NT2/D1 (cell line): ENCODE results near the gene POTEF.
"Not testable (repeated sequence)": the region's sequence is repeated elsewhere in the genome, so short reads cannot be mapped to it uniquely, and the experiment has no call there.

ENCODE experiments used
- DNase-seq: peaks from one replicate; pipeline ENCODE4 v3.0.0-alpha.2; 2011; ENCODE audit warnings: low read depth, low spot score
- H3K27me3 ChIP-seq: 2 replicates; pipeline ENCODE4 v1.6.0; 2011; ENCODE audit warnings: mild to moderate bottlenecking; ENCODE audit not compliant: insufficient read length, insufficient read depth
- H3K36me3 ChIP-seq: 2 replicates; pipeline ENCODE4 v1.6.1; 2011; ENCODE audit warnings: mild to moderate bottlenecking, low read length, mixed read lengths; ENCODE audit not compliant: insufficient read depth, insufficient read length
- H3K4me1 ChIP-seq: 2 replicates; pipeline ENCODE4 v1.5.1; 2011; ENCODE audit not compliant: insufficient read depth, insufficient read length
- H3K4me3 ChIP-seq: 2 replicates; pipeline ENCODE4 v1.5.1; 2011; ENCODE audit warnings: low read depth; ENCODE audit not compliant: insufficient read length
- H3K9ac ChIP-seq: 2 replicates; pipeline ENCODE4 v1.6.0; 2011; ENCODE audit warnings: low read depth; ENCODE audit not compliant: insufficient read length
- H3K9me3 ChIP-seq: 2 replicates; pipeline ENCODE4 v1.5.1; 2011; ENCODE audit warnings: mild to moderate bottlenecking, low read length; ENCODE audit not compliant: insufficient read depth
- SUZ12 ChIP-seq: IDR thresholded peaks from 2 replicates; pipeline ENCODE4 v1.6.1; 2011; ENCODE audit not compliant: insufficient read length, insufficient read depth; ENCODE audit errors: extremely low read depth
- YY1 ChIP-seq: IDR thresholded peaks from 2 replicates; pipeline ENCODE4 v1.6.1; 2011; ENCODE audit not compliant: insufficient read length, insufficient read depth
- ZNF274 ChIP-seq: IDR thresholded peaks from 2 replicates; pipeline ENCODE4 v1.6.1; 2011; ENCODE audit warnings: mild to moderate bottlenecking, low read depth, low read length

The POTEF gene

DNA sequence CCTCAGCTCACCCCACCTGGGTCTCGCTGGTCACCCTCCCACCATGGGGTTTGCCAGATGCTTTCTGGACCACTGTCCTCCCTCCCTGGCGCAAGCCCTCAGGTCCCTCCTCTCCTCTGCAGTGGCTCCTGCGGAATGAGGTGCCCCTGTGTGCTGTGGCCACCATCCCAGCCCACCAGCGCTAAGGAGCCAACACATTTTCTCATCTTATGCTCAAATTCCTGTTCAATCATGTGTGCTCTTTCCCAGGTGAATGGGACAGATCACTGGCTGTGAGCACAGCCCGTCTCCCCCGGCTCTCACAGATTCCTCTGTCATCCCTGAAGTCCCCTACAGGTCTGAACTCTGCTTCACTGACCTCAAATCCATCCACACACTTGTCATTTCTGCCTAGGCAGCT is 31.1 kb upstream of the POTEF start:
- Histone ChIP-seq H3K4me1 (peaks cover 2% of the 10 kb centered on the region), H3K36me3 (peaks cover 71% of the 10 kb centered on the region), H3K9me3 (no peaks in the 10 kb centered on the region), H3K4me3 (no peak overlapping the region), H3K27me3 (no peaks in the 10 kb centered on the region), H3K9ac (no peak overlapping the region)
- DNase-seq = no peak
- TF ChIP-seq SUZ12 (no peak), YY1 (no peak), ZNF274 (no peak)

DNA sequence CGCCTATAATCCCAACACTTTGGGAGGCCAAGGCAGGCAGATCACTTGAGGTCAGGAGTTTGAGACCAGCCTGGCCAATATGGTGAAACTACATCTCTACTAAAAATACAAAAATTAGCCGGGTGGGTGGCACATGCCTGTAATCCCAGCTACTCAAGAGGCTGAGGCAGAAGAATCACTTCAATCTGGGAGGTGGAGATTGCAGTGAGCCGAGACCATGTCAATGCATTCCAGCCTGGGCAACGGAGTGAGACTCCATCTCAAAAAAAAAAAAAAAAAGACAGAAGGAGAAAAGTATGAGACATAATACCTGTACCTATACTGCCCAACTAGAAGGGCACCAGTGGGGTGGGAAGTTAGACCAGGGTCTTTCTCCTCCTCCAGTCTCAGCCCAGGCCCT is 30.4 kb upstream of the POTEF start:
- H3K4me1 ChIP-seq = not testable (repeated sequence)

DNA sequence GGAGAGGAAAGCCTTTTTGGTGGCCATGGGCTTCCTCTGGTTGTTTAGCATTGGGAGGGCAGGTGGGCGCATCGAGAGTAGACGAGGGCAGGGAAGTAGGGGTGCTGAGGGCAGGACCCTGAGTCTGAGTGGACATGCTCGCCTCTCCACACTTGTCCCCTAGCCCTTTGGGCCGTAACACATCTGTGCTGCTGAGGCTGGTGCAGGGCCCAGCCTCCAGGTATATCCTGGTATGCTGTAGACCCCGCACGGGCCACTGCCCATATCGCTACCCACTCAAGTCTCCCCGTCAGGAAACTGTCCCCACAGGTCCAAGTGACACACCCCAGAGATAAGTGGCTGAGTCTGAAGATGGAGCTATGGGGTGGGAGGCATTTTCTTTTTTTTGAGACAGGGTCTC is 29.6 kb upstream of the POTEF start:
- Histone ChIP-seq H3K9ac (no peak overlapping the region), H3K4me3 (no peak overlapping the region), H3K9me3 (no peaks in the 10 kb centered on the region), H3K4me1 (peaks cover 2% of the 10 kb centered on the region), H3K36me3 (peaks cover 73% of the 10 kb centered on the region), H3K27me3 (no peaks in the 10 kb centered on the region)
- TF ChIP-seq YY1 (no peak), SUZ12 (no peak), ZNF274 (no peak)
- no peak for DNase-seq

More for the DNA sequence above, 30.4 kb upstream of the POTEF start:
- not testable (repeated sequence) for H3K27me3 ChIP-seq, H3K4me3 ChIP-seq, DNase-seq, H3K9me3 ChIP-seq, H3K9ac ChIP-seq
- H3K36me3 ChIP-seq = peaks cover 73% of the 10 kb centered on the region

DNA sequence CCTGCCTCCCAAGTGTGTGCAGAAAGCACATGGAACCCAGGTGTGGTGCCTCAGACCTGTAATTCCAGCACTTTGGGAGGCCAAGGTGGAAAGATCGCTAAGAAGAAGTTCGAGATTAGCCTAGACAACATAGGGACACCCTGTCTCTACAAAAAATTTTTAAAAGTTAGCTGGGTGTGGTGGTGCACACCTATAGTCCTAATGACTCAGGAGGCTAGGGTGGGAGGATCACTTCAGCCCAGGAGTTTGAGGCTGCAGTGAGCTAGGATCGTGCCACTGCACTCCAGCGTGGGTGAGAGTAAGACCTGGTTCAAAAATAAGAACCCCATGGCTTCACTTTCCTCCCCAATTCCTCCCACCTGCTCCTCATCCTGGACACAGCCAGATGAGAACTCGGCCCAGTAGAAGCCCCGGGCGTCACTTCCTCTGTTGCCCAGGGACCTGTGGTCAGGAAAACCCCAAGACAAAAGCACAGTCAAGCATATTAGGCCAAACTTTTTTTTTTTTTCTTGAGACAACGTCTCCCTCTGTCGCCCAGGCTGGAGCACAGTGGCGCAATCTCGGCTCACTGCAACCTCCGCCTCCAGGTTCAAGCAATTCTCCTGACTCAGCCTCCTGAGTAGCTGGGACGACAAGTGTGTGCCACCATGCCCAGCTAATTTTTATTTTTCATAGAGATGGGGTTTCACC is 28.9 kb upstream of the POTEF start:
- H3K36me3 ChIP-seq = peaks cover 74% of the 10 kb centered on the region
- H3K4me3 ChIP-seq, H3K4me1 ChIP-seq, H3K27me3 ChIP-seq, H3K9me3 ChIP-seq, H3K9ac ChIP-seq, DNase-seq: not testable (repeated sequence)

DNA sequence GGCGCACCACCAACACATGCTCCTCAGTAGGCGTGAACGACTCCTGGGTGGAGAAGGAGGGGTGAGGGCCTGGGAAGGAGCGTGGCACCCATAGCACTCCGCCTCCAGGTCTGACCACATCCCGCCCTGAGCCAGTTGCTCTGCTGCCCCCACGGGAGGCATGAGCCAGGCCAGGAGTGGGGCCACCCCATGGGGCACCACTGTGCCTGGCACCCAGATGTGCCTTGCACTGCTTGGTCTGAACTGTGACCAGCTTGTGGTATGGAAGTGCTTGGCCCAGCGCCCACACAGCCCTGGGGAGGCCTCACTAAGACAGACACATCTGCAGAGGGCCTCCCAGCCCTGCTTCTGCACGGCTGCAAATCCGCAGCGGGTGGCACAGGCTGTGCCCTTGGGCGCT is 28.3 kb upstream of the POTEF start:
- DNase-seq, H3K27me3 ChIP-seq, H3K4me1 ChIP-seq, H3K9ac ChIP-seq, H3K4me3 ChIP-seq, H3K9me3 ChIP-seq: not testable (repeated sequence)
- peaks cover 74% of the 10 kb centered on the region for H3K36me3 ChIP-seq

DNA sequence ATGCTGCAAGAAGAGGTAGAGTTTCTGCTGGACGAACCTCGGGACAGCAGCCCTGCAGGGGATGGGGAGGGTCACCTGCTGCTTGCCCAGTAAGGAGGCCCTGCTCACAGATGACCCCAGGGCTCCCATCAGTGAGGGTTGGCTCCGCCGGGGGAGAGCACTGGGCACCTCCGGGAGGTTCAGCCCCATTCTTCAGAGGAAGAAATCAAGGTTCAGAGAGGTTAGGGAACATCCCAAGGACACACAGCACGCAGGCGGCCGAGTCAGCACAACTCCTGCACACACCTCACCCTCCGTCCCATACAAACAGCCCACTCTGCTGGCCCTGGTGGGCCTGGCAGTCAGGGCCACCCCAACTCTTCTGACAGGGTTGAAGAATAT is 27.6 kb upstream of the POTEF start:
- Histone ChIP-seq H3K4me1 (peaks cover 2% of the 10 kb centered on the region), H3K4me3 (no peak overlapping the region), H3K9me3 (no peaks in the 10 kb centered on the region), H3K27me3 (no peaks in the 10 kb centered on the region), H3K9ac (no peak overlapping the region), H3K36me3 (peaks cover 78% of the 10 kb centered on the region)
- TF ChIP-seq ZNF274 (no peak), YY1 (no peak), SUZ12 (no peak)
- DNase-seq = no peak

DNA sequence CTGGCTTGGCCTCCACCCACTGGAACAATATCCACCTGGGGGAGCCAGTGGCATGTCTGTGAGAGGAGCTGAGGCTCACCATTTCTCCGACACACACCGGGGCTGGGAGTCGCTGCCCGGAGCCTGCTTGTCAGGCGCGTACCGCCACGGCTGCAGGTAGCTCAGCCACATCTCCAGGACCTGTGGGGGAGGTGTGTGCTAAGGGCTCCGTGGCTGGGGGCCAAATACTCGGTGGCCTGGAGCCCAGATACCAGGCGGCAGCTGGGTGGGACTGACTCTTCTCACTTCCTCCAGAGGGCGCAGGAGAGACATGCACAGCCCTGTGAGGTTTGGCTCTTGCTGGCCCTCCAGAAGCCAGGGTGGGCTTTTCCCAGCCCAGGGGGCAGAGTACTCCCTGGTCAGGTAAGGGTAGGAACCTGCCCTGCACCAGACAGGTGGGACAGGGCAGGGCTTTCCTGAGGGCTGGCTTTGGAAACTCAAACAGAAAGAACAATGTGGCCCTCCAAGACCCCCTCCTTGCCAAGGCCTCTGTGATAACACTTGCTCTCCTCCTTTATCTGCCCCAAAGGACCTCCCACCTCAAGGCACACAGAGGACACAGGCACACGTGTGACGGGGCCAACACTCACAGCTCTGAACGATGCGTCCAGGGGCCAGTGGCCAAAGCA is 27.1 kb upstream of the POTEF start:
- H3K36me3 ChIP-seq = peaks cover 75% of the 10 kb centered on the region
- H3K9ac ChIP-seq, H3K9me3 ChIP-seq, H3K4me3 ChIP-seq, H3K27me3 ChIP-seq, H3K4me1 ChIP-seq: not testable (repeated sequence)
- DNase-seq = peak; percentile 18
